HepG2 (cell line): Measurements from ENCODE around the gene PALM3. TPM values are rescaled to one million over a fixed set of nuclear protein-coding genes. Genes with fewer than 3 reads are reported as not detected.
A peak's percentile ranks its signal among the peaks of the same experiment; 100 is the strongest.

ENCODE experiments used
- CCAR2 ChIP-seq: fragments of 200-400 bp; formaldehyde crosslinking; optimal IDR thresholded peaks from 2 replicates; pipeline ENCODE3; 2018; ENCODE audit warnings: low read depth, mild to moderate bottlenecking, low read length, moderate library complexity
- FOXC1 ChIP-seq: sonication (generic); formaldehyde crosslinking; IDR thresholded peaks from 2 replicates; pipeline ENCODE4 v1.8.0; 2022; ENCODE audit warnings: mild to moderate bottlenecking, missing genetic modification reagents, borderline replicate concordance
- PRDM10 ChIP-seq: sonication (generic); formaldehyde crosslinking; IDR thresholded peaks from 2 replicates; pipeline ENCODE4 v1.4.0; 2020; ENCODE audit warnings: low read depth, missing genetic modification reagents
- SOX6 ChIP-seq, 2 experiments: fragments of 450-650 bp in 1 of 2; sonication (generic) in 1 of 2; formaldehyde crosslinking in 1 of 2; IDR thresholded peaks; 2 replicates each; pipeline versions ENCODE4 v1.4.0 to v1.6.1; 2017 to 2020; ENCODE audit warnings: antibody characterized with exemption in 1 of 2, mild to moderate bottlenecking in 1 of 2, missing genetic modification reagents in 1 of 2
- TARDBP ChIP-seq: sonication (generic); formaldehyde crosslinking; IDR thresholded peaks from 2 replicates; pipeline ENCODE4 v1.8.0; 2022; ENCODE audit warnings: mild to moderate bottlenecking, missing genetic modification reagents
- USF2 ChIP-seq, 2 experiments: sonication (generic) in 1 of 2; formaldehyde crosslinking in 1 of 2; IDR thresholded peaks; 2 replicates each; pipeline versions ENCODE4 v1.5.1 to v1.6.1; 2011 to 2020; ENCODE audit warnings: borderline replicate concordance in 1 of 2, low read depth in 1 of 2, low read length in 1 of 2, mild to moderate bottlenecking in 1 of 2, missing genetic modification reagents in 1 of 2, moderate library complexity in 1 of 2
- ZNF225 ChIP-seq: sonication (generic); formaldehyde crosslinking; IDR thresholded peaks from 2 replicates; pipeline ENCODE4 v1.4.0; 2020; ENCODE audit warnings: mild to moderate bottlenecking, missing genetic modification reagents
- ZNF333 ChIP-seq: sonication (generic); formaldehyde crosslinking; IDR thresholded peaks from 2 replicates; pipeline ENCODE4 v1.4.0; 2020; ENCODE audit warnings: mild to moderate bottlenecking, missing genetic modification reagents, borderline replicate concordance
- ZNF432 ChIP-seq: sonication (generic); formaldehyde crosslinking; IDR thresholded peaks from 2 replicates; pipeline ENCODE4 v1.5.0; 2020; ENCODE audit warnings: missing genetic modification reagents, mild to moderate bottlenecking, borderline replicate concordance
- ZNF547 ChIP-seq: sonication (generic); formaldehyde crosslinking; IDR thresholded peaks from 2 replicates; pipeline ENCODE4 v1.5.1; 2020; ENCODE audit warnings: mild to moderate bottlenecking, missing genetic modification reagents
- ZNF605 ChIP-seq: sonication (generic); formaldehyde crosslinking; IDR thresholded peaks from 2 replicates; pipeline ENCODE4 v1.8.0; 2022; ENCODE audit warnings: mild to moderate bottlenecking, missing genetic modification reagents
- ZNF614 ChIP-seq: IDR thresholded peaks from 2 replicates; pipeline ENCODE4 v1.6.1; 2018; ENCODE audit warnings: missing biosample characterization, missing genetic modification reagents, inconsistent platforms, borderline replicate concordance
- ZNF776 ChIP-seq: sonication (generic); formaldehyde crosslinking; IDR thresholded peaks from 2 replicates; pipeline ENCODE4 v1.4.0; 2020; ENCODE audit warnings: mild to moderate bottlenecking, missing genetic modification reagents
- polyA plus RNA-seq, 8 experiments: library from polyadenylated mRNA; depleted of rRNA in 3 of 8; stranded (reverse) in 7 of 8; unstranded in 1 of 8; fragments of >200 nt; fragmentation: Illumina TruSeq in 4 of 8; extraction: Trizol in 4 of 8; gene quantifications; 2 replicates each; pipeline versions ENCODE4 v1.2.1 to v1.2.3, GENCODE V29; 2011 to 2016; ENCODE audit warnings: low read depth in 4 of 8, missing spikeins in 1 of 8, mixed read lengths in 1 of 8; ENCODE audit not compliant: insufficient read depth in 1 of 8
- total RNA-seq, 5 experiments: library from RNA; depleted of rRNA; stranded (reverse); fragments of >200 nt; fragmentation: Illumina TruSeq; extraction: Trizol; gene quantifications; 2 replicates each; pipeline ENCODE4 v1.2.3, GENCODE V29; 2016; ENCODE audit warnings: low read depth in 1 of 5
- TF ChIP-seq, protein P1 (sequence below): sonication (generic); formaldehyde crosslinking; IDR thresholded peaks from 2 replicates; pipeline ENCODE4 v1.5.1; 2020; ENCODE audit warnings: missing genetic modification reagents, mild to moderate bottlenecking, borderline replicate concordance
- TF ChIP-seq, protein P2 (sequence below): sonication (generic); formaldehyde crosslinking; IDR thresholded peaks from 2 replicates; pipeline ENCODE4 v1.4.0; 2020; ENCODE audit warnings: missing genetic modification reagents, borderline replicate concordance

Gene PALM3
- total and polyA plus RNA-seq, 2 of the 13 experiments (the other 11 are each of a cell fraction or from before 2014, with no cell fraction given), result 0.79 to 2.4 TPM

DNA sequence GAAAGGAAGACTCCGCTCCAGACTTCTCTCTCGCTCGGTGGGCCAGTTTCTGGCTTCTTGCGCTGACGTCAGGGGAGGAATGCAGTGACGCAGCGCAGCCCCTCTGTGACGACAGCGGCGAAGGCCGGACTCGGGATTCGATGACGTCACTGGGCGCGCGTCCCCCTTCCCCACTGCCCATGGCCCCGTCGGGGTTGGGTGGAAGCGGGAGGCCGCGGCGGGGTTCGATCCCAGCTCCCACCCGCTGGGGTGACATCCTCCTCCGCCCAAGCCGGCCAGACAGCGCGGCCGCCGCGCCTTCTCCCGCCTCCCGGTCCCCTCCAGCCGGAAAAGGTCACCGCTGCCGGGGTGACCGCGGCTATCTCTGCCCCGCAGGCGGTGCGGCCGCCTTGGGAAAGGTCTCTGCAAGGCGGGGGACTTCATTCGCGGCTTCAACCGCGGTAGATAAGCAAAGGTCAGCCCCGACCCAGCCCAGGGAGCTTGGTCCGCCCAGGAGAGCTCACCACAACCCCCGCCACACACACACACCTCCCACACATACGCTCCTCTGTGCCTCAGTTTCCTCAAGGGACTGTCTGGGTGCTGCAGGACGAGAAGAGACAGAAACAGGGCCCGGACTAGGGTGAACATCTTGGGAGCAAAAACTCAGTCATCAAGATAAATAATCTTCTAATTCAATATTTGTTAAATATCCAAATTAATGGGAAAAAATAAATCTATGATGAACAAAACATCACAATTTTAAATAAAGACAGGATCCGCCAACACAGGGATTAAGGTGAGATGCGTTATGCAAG, 54.9 kb downstream of the PALM3 start (continued):
- TF ChIP-seq SOX6 (IDR thresholded peaks at IDR 0.05), result no peak
- peak; percentile 69 for TF ChIP-seq SOX6 (CRISPR knock-in tag; IDR thresholded peaks at IDR 0.05)
- no peak for TF ChIP-seq CCAR2
- TF ChIP-seq ZNF776, result 0 out of 2 replicates have a peak, but pooled peaks have one; percentile 44
- TF ChIP-seq, protein P1, sequence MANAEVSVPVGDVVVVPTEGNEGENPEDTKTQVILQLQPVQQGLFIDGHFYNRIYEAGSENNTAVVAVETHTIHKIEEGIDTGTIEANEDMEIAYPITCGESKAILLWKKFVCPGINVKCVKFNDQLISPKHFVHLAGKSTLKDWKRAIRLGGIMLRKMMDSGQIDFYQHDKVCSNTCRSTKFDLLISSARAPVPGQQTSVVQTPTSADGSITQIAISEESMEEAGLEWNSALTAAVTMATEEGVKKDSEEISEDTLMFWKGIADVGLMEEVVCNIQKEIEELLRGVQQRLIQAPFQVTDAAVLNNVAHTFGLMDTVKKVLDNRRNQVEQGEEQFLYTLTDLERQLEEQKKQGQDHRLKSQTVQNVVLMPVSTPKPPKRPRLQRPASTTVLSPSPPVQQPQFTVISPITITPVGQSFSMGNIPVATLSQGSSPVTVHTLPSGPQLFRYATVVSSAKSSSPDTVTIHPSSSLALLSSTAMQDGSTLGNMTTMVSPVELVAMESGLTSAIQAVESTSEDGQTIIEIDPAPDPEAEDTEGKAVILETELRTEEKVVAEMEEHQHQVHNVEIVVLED, result peak; percentile 78; the same call in 1 of the 2 replicates
- TF ChIP-seq TARDBP (CRISPR knock-in tag), result peak; percentile 79; the same call in 1 of the 2 replicates
- peak; percentile 46; the same call in 1 of the 2 replicates for TF ChIP-seq ZNF225 (CRISPR knock-in tag)
- peak; percentile 75 for TF ChIP-seq ZNF614 (CRISPR knock-in tag)
- TF ChIP-seq ZNF432 (CRISPR knock-in tag), result no peak
- TF ChIP-seq ZNF605 (CRISPR knock-in tag), result peak; percentile 97
- TF ChIP-seq ZNF333, result peak; percentile 84; the same call in 1 of the 2 replicates
- TF ChIP-seq PRDM10 (CRISPR knock-in tag), result peak; percentile 68; the same call in 1 of the 2 replicates
- no peak for TF ChIP-seq ZNF547 (CRISPR knock-in tag)
- TF ChIP-seq, protein P2, sequence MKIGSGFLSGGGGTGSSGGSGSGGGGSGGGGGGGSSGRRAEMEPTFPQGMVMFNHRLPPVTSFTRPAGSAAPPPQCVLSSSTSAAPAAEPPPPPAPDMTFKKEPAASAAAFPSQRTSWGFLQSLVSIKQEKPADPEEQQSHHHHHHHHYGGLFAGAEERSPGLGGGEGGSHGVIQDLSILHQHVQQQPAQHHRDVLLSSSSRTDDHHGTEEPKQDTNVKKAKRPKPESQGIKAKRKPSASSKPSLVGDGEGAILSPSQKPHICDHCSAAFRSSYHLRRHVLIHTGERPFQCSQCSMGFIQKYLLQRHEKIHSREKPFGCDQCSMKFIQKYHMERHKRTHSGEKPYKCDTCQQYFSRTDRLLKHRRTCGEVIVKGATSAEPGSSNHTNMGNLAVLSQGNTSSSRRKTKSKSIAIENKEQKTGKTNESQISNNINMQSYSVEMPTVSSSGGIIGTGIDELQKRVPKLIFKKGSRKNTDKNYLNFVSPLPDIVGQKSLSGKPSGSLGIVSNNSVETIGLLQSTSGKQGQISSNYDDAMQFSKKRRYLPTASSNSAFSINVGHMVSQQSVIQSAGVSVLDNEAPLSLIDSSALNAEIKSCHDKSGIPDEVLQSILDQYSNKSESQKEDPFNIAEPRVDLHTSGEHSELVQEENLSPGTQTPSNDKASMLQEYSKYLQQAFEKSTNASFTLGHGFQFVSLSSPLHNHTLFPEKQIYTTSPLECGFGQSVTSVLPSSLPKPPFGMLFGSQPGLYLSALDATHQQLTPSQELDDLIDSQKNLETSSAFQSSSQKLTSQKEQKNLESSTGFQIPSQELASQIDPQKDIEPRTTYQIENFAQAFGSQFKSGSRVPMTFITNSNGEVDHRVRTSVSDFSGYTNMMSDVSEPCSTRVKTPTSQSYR (CRISPR knock-in tag), result peak; percentile 59; the same call in 1 of the 2 replicates
- no peak for TF ChIP-seq USF2 (IDR thresholded peaks at IDR 0.05; ENCODE audit: low read depth, low read length)
- 0 out of 2 replicates have a peak, but pooled peaks have one; percentile 6 for TF ChIP-seq USF2 (CRISPR knock-in tag; IDR thresholded peaks at IDR 0.05; ENCODE audit: borderline replicate concordance)
- peak; percentile 88 for TF ChIP-seq FOXC1 (CRISPR knock-in tag)
